ENCODE data around the gene MTA3. TPM values are rescaled to one million over a fixed set of nuclear protein-coding genes. Genes with fewer than 3 reads are reported as not detected.
"Not testable (repeated sequence)": the region's sequence is repeated elsewhere in the genome, so short reads cannot be mapped to it uniquely, and the experiment has no call there.

The MTA3 gene
- total RNA-seq, 1 donor from 2014 or later: 23.5 TPM

DNA sequence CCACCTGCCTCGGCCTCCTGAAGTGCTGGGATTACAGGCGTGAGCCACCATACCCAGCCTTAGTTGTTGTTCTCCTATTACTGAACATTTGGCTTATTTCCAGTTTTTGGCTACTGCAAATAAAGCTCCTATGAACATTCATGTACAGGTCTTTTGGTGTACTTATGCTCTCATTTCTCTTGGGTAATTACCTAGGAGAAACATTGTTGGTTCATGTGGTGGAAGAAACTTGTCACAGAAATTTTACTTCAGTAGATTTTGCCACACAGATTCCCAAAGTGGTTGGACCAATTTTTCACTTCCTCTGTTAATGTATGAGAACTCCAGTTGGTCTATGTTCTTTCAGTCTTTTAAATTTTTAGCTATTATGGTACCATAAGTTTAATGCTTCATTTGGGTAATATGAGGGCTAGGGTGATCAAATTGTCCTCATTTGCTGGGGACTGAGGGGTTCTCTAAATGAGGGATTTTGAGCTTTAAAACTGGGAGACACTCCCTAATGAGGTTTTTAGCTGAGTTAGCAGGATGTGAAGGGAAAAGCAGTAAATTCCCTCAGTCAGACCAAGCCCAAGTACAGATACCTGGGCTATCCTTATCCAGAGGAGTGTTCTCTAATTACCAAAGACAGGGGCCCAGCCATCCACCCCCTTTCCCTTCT, 33.9 kb downstream of the MTA3 start:
- ATAC-seq: no peak
- no peaks in the 10 kb centered on the region for H3K4me1 ChIP-seq
- intact Hi-C loops (cut with DNase I): no loop called here

DNA sequence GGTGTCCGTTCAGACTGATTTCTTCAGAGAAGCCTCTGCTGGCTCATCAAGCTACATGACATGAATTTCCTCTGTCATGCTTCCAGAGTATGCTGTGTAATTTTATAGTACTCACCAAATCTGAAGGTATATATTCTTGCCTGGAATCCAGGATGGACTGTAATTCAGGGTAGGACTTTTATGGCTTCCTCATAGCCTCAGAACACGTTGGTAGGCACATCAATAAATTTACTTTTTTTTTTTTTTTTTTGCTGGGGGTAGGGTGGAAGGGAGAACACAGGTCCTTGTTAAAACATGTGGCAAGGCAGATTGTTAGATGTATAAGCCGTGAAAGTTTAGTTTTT, 34.4 kb downstream of the MTA3 start:
- Histone ChIP-seq H3K36me3 (peaks cover 3% of the 10 kb centered on the region), H3K9me3 (no peaks in the 10 kb centered on the region), H3K4me3 (no peak overlapping the region), H3K27me3 (ENCODE audit: low read depth) (no peaks in the 10 kb centered on the region), H3K4me1 (no peaks in the 10 kb centered on the region), H3K27ac (no peak overlapping the region)
- TF ChIP-seq, protein P1, sequence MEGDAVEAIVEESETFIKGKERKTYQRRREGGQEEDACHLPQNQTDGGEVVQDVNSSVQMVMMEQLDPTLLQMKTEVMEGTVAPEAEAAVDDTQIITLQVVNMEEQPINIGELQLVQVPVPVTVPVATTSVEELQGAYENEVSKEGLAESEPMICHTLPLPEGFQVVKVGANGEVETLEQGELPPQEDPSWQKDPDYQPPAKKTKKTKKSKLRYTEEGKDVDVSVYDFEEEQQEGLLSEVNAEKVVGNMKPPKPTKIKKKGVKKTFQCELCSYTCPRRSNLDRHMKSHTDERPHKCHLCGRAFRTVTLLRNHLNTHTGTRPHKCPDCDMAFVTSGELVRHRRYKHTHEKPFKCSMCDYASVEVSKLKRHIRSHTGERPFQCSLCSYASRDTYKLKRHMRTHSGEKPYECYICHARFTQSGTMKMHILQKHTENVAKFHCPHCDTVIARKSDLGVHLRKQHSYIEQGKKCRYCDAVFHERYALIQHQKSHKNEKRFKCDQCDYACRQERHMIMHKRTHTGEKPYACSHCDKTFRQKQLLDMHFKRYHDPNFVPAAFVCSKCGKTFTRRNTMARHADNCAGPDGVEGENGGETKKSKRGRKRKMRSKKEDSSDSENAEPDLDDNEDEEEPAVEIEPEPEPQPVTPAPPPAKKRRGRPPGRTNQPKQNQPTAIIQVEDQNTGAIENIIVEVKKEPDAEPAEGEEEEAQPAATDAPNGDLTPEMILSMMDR (IDR thresholded peaks at IDR 0.05): no peak
- ATAC-seq (no peak), DNase-seq (no peak)
- intact Hi-C loops (cut with DNase I): no loop called here

More for the DNA sequence above, 33.9 kb downstream of the MTA3 start:
- H3K27ac ChIP-seq: no peak overlapping the region
- H3K36me3 ChIP-seq: peaks cover 2% of the 10 kb centered on the region
- no peak for DNase-seq
- H3K9me3 ChIP-seq: no peaks in the 10 kb centered on the region
- TF ChIP-seq, protein P1 (IDR thresholded peaks at IDR 0.05): no peak
- H3K27me3 ChIP-seq (ENCODE audit: low read depth): no peaks in the 10 kb centered on the region
- H3K4me3 ChIP-seq: no peak overlapping the region

DNA sequence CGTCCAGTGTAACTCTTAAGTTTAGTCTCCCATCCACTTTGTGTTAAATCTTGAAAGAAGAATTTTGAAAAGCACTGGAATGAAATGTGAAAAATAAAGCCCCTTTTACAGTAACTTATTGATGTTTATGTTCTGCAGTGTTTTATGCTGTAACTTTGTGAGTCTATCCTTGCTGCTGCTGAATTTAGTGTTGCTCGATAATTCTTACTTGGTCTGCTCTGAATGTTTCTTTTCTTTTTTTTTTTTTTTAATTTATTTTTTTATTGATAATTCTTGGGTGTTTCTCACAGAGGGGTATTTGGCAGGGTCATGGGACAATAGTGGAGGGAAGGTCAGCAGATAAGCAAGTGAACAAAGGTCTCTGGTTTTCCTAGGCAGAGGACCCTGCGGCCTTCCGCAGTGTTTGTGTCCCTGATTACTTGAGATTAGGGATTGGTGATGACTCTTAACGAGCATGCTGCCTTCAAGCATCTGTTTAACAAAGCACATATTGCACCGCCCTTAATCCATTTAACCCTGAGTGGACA, 36.0 kb downstream of the MTA3 start:
- H3K27me3 ChIP-seq (ENCODE audit: low read depth); H3K27ac ChIP-seq; H3K36me3 ChIP-seq; H3K4me1 ChIP-seq; ATAC-seq; DNase-seq; H3K4me3 ChIP-seq; intact Hi-C loops (cut with DNase I); H3K9me3 ChIP-seq: not testable (repeated sequence)

DNA sequence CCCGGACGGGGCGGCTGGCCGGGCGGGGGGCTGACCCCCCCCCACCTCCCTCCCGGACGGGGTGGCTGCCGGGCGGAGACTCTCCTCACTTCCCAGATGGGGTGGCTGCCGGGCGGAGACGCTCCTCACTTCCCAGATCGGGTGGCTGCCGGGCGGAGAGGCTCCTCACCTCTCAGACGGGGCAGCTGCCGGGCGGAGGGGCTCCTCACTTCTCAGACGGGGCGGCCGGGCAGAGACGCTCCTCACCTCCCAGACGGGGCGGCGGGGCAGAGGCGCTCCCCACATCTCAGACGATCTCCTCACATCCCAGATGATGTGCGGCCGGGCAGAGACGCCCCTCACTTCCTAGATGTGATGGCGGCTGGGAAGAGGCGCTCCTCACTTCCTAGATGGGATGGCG, 37.7 kb downstream of the MTA3 start:
- intact Hi-C loops (cut with DNase I); H3K4me1 ChIP-seq; H3K9me3 ChIP-seq; H3K27me3 ChIP-seq (ENCODE audit: low read depth); H3K27ac ChIP-seq; DNase-seq; H3K4me3 ChIP-seq; ATAC-seq: not testable (repeated sequence)
- H3K36me3 ChIP-seq: peaks cover 20% of the 10 kb centered on the region

DNA sequence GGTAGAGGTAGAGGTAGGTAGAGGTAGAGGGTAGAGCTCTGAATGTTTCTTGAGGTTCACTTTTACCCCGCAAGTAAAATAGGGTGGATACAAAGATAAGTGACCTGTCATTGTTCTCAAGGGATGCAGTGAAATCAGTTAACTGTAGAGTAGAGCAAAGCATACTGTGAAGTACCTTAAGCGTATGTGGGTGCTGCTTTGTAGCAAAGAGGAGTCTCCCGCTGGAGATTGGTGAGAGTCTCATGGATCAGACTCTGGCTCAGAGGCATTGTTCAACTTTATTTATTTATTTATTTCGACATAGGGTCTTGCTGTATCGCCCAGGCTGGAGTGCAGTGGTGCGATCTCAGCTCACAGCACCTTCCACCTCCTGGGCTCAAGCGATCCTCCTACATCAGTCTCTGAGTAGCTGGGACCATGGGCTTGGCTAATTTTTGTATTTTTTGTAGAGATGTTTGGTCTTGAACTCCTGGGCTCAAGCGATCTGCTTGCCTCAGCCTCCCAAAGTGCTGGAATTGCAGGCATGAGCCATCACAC, 38.7 kb downstream of the MTA3 start:
- no peaks in the 10 kb centered on the region for H3K4me1 ChIP-seq
- intact Hi-C loops (cut with DNase I): no loop called here
- no peak for ATAC-seq

DNA sequence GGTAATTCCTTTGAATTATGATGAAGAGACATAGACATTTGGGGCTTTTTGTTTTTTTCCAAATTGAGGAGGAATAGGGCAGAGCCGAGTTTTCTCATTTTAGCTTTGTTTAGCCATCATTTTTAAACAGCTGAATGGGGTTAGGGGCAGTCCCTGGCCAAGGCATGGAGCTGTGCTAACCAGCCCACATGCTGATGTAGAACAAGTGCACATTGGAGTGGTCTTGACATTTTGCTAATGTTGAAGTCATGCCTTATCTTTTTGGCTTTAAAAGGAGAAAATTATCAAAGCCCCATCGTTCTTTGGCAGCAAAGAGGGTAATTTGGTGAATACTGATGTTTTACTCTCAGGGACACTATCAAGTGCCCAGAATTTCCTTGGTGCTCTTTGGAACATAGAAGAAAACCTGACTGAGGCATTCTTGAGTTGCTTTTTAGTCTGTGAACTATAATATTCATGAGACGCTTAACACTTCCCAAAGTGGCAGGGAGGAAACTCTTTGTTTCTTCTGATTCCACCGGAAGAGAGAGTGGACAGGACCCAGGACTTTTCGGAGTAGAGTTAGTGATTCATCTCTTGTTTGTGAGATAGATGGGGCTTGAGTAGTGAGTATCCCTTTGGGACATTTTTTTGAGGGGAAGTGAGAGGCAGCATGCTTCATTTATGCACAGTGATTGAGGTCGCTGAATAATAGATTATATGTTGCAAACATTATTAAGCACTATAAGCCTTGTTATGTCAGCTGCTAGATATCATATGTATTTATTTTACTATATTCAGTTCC, 45.0 kb downstream of the MTA3 start:
- TF ChIP-seq, protein P1 (IDR thresholded peaks at IDR 0.05): no peak
- peaks cover 8% of the 10 kb centered on the region for H3K4me1 ChIP-seq
- peaks cover 29% of the 10 kb centered on the region for H3K36me3 ChIP-seq
- H3K27me3 ChIP-seq (ENCODE audit: low read depth): no peaks in the 10 kb centered on the region
- H3K9me3 ChIP-seq: no peaks in the 10 kb centered on the region
- intact Hi-C loops (cut with DNase I): no loop called here
- H3K4me3 ChIP-seq: no peak overlapping the region
- DNase-seq (no peak), ATAC-seq (no peak)
- no peak overlapping the region for H3K27ac ChIP-seq

More for the DNA sequence above, 38.7 kb downstream of the MTA3 start:
- TF ChIP-seq, protein P1 (IDR thresholded peaks at IDR 0.05): no peak
- no peak overlapping the region for H3K27ac ChIP-seq
- H3K27me3 ChIP-seq (ENCODE audit: low read depth): no peaks in the 10 kb centered on the region
- H3K36me3 ChIP-seq: peaks cover 20% of the 10 kb centered on the region
- no peak for DNase-seq
- no peak overlapping the region for H3K4me3 ChIP-seq
- no peaks in the 10 kb centered on the region for H3K9me3 ChIP-seq

Measured in lower lobe of right lung (tissue), 2 donors.